Measurements from ENCODE around the gene XYLT1.

XYLT1 gene

GRCh38 chr16:17244872-17245551 lies 225.7 kb downstream of the XYLT1 start:
- H3K79me2 ChIP-seq (ENCODE audit: control insufficient read depth, insufficient read depth, low read length): no peaks in the 10 kb centered on the region

GRCh38 chr16:17241264-17241835 lies 229.4 kb downstream of the XYLT1 start:
- no peak overlapping the region for H3K27ac ChIP-seq (ENCODE audit: low read depth, low read length)
- WGBS (ENCODE audit: extremely low coverage, insufficient coverage, low lambda C conversion rate): no CpG with 5 or more reads among the region's 8 CpGs
- H2BK120ac ChIP-seq (ENCODE audit: low read depth, low read length): no peak overlapping the region
- H3K56ac ChIP-seq (ENCODE audit: low read length): no peak overlapping the region
- no peak overlapping the region for H2AK5ac ChIP-seq (ENCODE audit: low read length)
- no peak overlapping the region for H2BK15ac ChIP-seq (replicated peaks; ENCODE audit: low read depth)
- no peak overlapping the region for H4K5ac ChIP-seq (ENCODE audit: low read length)
- no peak overlapping the region for H4K8ac ChIP-seq (ENCODE audit: low read depth, low read length)
- no peaks in the 10 kb centered on the region for H3K79me2 ChIP-seq (ENCODE audit: control insufficient read depth, insufficient read depth, low read length)
- H3K4me3 ChIP-seq (ENCODE audit: low read length): no peak overlapping the region
- H3K27me3 ChIP-seq (ENCODE audit: insufficient read depth, low read length, poor library complexity): no peaks in the 10 kb centered on the region
- no peak overlapping the region for H3K4ac ChIP-seq (ENCODE audit: low read depth, low read length)
- no peaks in the 10 kb centered on the region for H3K36me3 ChIP-seq (ENCODE audit: control insufficient read depth, insufficient read depth, low read length)
- H3K4me1 ChIP-seq (ENCODE audit: control insufficient read depth, low read depth, low read length): no peaks in the 10 kb centered on the region
- no peak overlapping the region for H3K18ac ChIP-seq (ENCODE audit: low read length)
- DNase-seq: no peak
- H2BK5ac ChIP-seq (ENCODE audit: low read length): no peak overlapping the region
- H3K79me1 ChIP-seq (ENCODE audit: low read length): no peaks in the 10 kb centered on the region
- H3K9ac ChIP-seq (ENCODE audit: low read length): no peak overlapping the region
- no peak overlapping the region for H3K4me2 ChIP-seq (ENCODE audit: low read length)
- no peak overlapping the region for H3K23ac ChIP-seq (ENCODE audit: low read length)

More at GRCh38 chr16:17244872-17245551, 225.7 kb downstream of the XYLT1 start:
- no peak overlapping the region for H2BK5ac ChIP-seq (ENCODE audit: low read length)
- H2BK120ac ChIP-seq (ENCODE audit: low read depth, low read length): no peak overlapping the region
- H3K9ac ChIP-seq (ENCODE audit: low read length): no peak overlapping the region
- peaks cover 3% of the 10 kb centered on the region for H3K79me1 ChIP-seq (ENCODE audit: low read length)
- no peak overlapping the region for H3K4ac ChIP-seq (ENCODE audit: low read depth, low read length)
- H3K36me3 ChIP-seq (ENCODE audit: control insufficient read depth, insufficient read depth, low read length): no peaks in the 10 kb centered on the region
- no peak overlapping the region for H4K5ac ChIP-seq (ENCODE audit: low read length)
- WGBS (ENCODE audit: extremely low coverage, insufficient coverage, low lambda C conversion rate): 100% methylated on average over 1 of the region's 9 CpGs
- H3K56ac ChIP-seq (ENCODE audit: low read length): no peak overlapping the region
- H3K23ac ChIP-seq (ENCODE audit: low read length): no peak overlapping the region
- no peak overlapping the region for H2AK5ac ChIP-seq (ENCODE audit: low read length)
- H3K18ac ChIP-seq (ENCODE audit: low read length): no peak overlapping the region
- DNase-seq: no peak
- no peak overlapping the region for H4K8ac ChIP-seq (ENCODE audit: low read depth, low read length)
- H3K27me3 ChIP-seq (ENCODE audit: insufficient read depth, low read length, poor library complexity): no peaks in the 10 kb centered on the region
- no peak overlapping the region for H2BK15ac ChIP-seq (replicated peaks; ENCODE audit: low read depth)
- no peak overlapping the region for H3K27ac ChIP-seq (ENCODE audit: low read depth, low read length)
- H3K4me3 ChIP-seq (ENCODE audit: low read length): no peak overlapping the region
- H3K4me2 ChIP-seq (ENCODE audit: low read length): no peak overlapping the region
- H3K4me1 ChIP-seq (ENCODE audit: control insufficient read depth, low read depth, low read length): no peaks in the 10 kb centered on the region

GRCh38 chr16:17238285-17239028 lies 232.3 kb downstream of the XYLT1 start:
- Histone ChIP-seq H3K4me3 (ENCODE audit: low read length) (no peak overlapping the region), H3K4ac (ENCODE audit: low read depth, low read length) (no peak overlapping the region), H3K23ac (ENCODE audit: low read length) (no peak overlapping the region), H3K4me2 (ENCODE audit: low read length) (no peak overlapping the region), H4K5ac (ENCODE audit: low read length) (no peak overlapping the region), H3K79me1 (ENCODE audit: low read length) (no peaks in the 10 kb centered on the region), H2AK5ac (ENCODE audit: low read length) (no peak overlapping the region), H3K27me3 (ENCODE audit: insufficient read depth, low read length, poor library complexity) (no peaks in the 10 kb centered on the region), H3K79me2 (ENCODE audit: control insufficient read depth, insufficient read depth, low read length) (no peaks in the 10 kb centered on the region), H4K8ac (ENCODE audit: low read depth, low read length) (no peak overlapping the region), H3K36me3 (ENCODE audit: control insufficient read depth, insufficient read depth, low read length) (no peaks in the 10 kb centered on the region), H3K56ac (ENCODE audit: low read length) (no peak overlapping the region), H2BK5ac (ENCODE audit: low read length) (no peak overlapping the region), H3K27ac (ENCODE audit: low read depth, low read length) (no peak overlapping the region), H3K9ac (ENCODE audit: low read length) (no peak overlapping the region), H3K18ac (ENCODE audit: low read length) (no peak overlapping the region), H2BK15ac (replicated peaks; ENCODE audit: low read depth) (no peak overlapping the region), H3K4me1 (ENCODE audit: control insufficient read depth, low read depth, low read length) (no peaks in the 10 kb centered on the region), H2BK120ac (ENCODE audit: low read depth, low read length) (no peak overlapping the region)
- no CpG with 5 or more reads among the region's 8 CpGs for WGBS (ENCODE audit: extremely low coverage, insufficient coverage, low lambda C conversion rate)
- DNase-seq: no peak

GRCh38 chr16:17237350-17237944 lies 233.3 kb downstream of the XYLT1 start:
- Histone ChIP-seq H3K56ac (ENCODE audit: low read length) (no peak overlapping the region), H3K4me1 (ENCODE audit: control insufficient read depth, low read depth, low read length) (no peaks in the 10 kb centered on the region), H3K4ac (ENCODE audit: low read depth, low read length) (no peak overlapping the region), H3K18ac (ENCODE audit: low read length) (no peak overlapping the region), H4K8ac (ENCODE audit: low read depth, low read length) (no peak overlapping the region), H3K79me2 (ENCODE audit: control insufficient read depth, insufficient read depth, low read length) (no peaks in the 10 kb centered on the region), H3K27me3 (ENCODE audit: insufficient read depth, low read length, poor library complexity) (no peaks in the 10 kb centered on the region), H4K5ac (ENCODE audit: low read length) (no peak overlapping the region), H2BK15ac (replicated peaks; ENCODE audit: low read depth) (no peak overlapping the region), H2BK120ac (ENCODE audit: low read depth, low read length) (no peak overlapping the region), H3K9ac (ENCODE audit: low read length) (no peak overlapping the region), H3K4me3 (ENCODE audit: low read length) (no peak overlapping the region), H3K27ac (ENCODE audit: low read depth, low read length) (no peak overlapping the region), H3K23ac (ENCODE audit: low read length) (no peak overlapping the region), H3K4me2 (ENCODE audit: low read length) (no peak overlapping the region), H3K79me1 (ENCODE audit: low read length) (no peaks in the 10 kb centered on the region), H2AK5ac (ENCODE audit: low read length) (no peak overlapping the region), H3K36me3 (ENCODE audit: control insufficient read depth, insufficient read depth, low read length) (no peaks in the 10 kb centered on the region), H2BK5ac (ENCODE audit: low read length) (no peak overlapping the region)
- DNase-seq: no peak
- WGBS (ENCODE audit: extremely low coverage, insufficient coverage, low lambda C conversion rate): no CpG with 5 or more reads among the region's 8 CpGs

- Histone ChIP-seq H2AK5ac (ENCODE audit: low read length) (no peak overlapping the region), H3K79me1 (ENCODE audit: low read length) (peaks cover 1% of the 10 kb centered on the region), H4K8ac (ENCODE audit: low read depth, low read length) (no peak overlapping the region), H3K4me2 (ENCODE audit: low read length) (no peak overlapping the region), H3K27me3 (ENCODE audit: insufficient read depth, low read length, poor library complexity) (no peaks in the 10 kb centered on the region), H3K27ac (ENCODE audit: low read depth, low read length) (no peak overlapping the region), H2BK5ac (ENCODE audit: low read length) (no peak overlapping the region), H2BK15ac (replicated peaks; ENCODE audit: low read depth) (no peak overlapping the region), H3K23ac (ENCODE audit: low read length) (no peak overlapping the region), H3K36me3 (ENCODE audit: control insufficient read depth, insufficient read depth, low read length) (no peaks in the 10 kb centered on the region), H3K18ac (ENCODE audit: low read length) (no peak overlapping the region), H3K9ac (ENCODE audit: low read length) (no peak overlapping the region), H3K56ac (ENCODE audit: low read length) (no peak overlapping the region), H3K4me3 (ENCODE audit: low read length) (no peak overlapping the region), H4K5ac (ENCODE audit: low read length) (no peak overlapping the region), H3K4ac (ENCODE audit: low read depth, low read length) (no peak overlapping the region), H2BK120ac (ENCODE audit: low read depth, low read length) (no peak overlapping the region), H3K79me2 (ENCODE audit: control insufficient read depth, insufficient read depth, low read length) (no peaks in the 10 kb centered on the region), H3K4me1 (ENCODE audit: control insufficient read depth, low read depth, low read length) (no peaks in the 10 kb centered on the region)
- DNase-seq: no peak
- WGBS (ENCODE audit: extremely low coverage, insufficient coverage, low lambda C conversion rate): no CpG with 5 or more reads among the region's 10 CpGs
Measured at GRCh38 chr16:17235147-17235815, 235.5 kb downstream of the XYLT1 start.
